Thyroid gland (tissue), 4 donors: ENCODE measurements around the gene CTSD.

Experiments used
- POLR2A ChIP-seq, 2 donors: fragments of 450-650 bp; IDR thresholded peaks; one replicate each; pipeline ENCODE4 v1.6.1; 2017; ENCODE audit warnings: antibody characterized with exemption in 2 of 2, mild to moderate bottlenecking in 2 of 2, moderate library complexity in 1 of 2
- TF ChIP-seq, protein P1 (sequence below), 6 experiments: fragments of 200-600 bp in 3 of 6; fragments of 450-650 bp in 3 of 6; sonication (generic) in 3 of 6; IDR thresholded peaks; one replicate each; pipeline ENCODE4 v1.5.1; 2016 to 2019; ENCODE audit warnings: antibody characterized with exemption in 6 of 6, mild to moderate bottlenecking in 2 of 6, inconsistent platforms in 1 of 6, moderate library complexity in 1 of 6

DNA sequence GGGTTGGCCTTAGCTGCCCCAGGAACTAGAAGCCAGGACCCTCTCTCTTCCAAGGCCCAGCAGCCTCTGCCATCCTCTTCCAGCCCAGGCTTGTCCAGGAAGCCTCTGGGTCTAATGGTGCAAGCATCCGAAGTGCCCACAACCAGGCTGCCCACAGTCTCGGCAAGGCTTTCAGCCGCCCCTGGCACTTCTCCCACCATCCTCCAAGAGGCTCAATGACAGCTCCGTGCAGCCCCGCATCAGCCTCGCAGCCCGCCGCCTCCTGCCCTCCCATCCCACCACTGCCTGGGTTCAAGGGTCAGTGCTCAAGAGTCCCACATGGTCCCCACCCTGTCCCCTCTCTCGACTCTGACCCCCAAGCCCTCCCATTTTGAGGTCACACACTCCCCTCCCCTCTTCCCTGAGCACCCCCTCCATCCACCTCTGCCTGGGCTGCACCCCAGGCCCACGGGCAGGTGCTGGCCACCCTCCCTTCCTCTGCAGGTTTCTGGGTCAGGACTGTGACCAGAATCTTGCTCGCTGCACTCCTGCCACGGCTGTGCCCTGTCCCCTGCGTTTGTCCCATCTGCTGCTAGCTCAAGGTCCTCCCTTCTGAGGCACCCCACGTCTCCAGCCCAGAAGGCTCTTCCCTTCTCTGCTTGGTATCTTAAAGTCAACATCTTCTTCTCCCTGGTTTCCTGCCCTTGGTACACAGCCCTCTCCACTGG, 30.6 kb downstream of the CTSD start:
- TF ChIP-seq POLR2A (IDR thresholded peaks at IDR 0.05): no peak
- TF ChIP-seq, protein P1, sequence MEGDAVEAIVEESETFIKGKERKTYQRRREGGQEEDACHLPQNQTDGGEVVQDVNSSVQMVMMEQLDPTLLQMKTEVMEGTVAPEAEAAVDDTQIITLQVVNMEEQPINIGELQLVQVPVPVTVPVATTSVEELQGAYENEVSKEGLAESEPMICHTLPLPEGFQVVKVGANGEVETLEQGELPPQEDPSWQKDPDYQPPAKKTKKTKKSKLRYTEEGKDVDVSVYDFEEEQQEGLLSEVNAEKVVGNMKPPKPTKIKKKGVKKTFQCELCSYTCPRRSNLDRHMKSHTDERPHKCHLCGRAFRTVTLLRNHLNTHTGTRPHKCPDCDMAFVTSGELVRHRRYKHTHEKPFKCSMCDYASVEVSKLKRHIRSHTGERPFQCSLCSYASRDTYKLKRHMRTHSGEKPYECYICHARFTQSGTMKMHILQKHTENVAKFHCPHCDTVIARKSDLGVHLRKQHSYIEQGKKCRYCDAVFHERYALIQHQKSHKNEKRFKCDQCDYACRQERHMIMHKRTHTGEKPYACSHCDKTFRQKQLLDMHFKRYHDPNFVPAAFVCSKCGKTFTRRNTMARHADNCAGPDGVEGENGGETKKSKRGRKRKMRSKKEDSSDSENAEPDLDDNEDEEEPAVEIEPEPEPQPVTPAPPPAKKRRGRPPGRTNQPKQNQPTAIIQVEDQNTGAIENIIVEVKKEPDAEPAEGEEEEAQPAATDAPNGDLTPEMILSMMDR (IDR thresholded peaks at IDR 0.05): no peak
